Suprapubic skin (tissue), 4 donors: ENCODE data around the gene TEX261. TPM values are rescaled to one million over a fixed set of nuclear protein-coding genes. Genes with fewer than 3 reads are reported as not detected.

Source experiments
- DNase-seq, 2 donors: peaks; one replicate each; pipeline ENCODE4 v3.0.0-alpha.2; 2019; ENCODE audit warnings: low spot score in 2 of 2
- H3K27ac ChIP-seq: fragments of 200-600 bp; sonication (generic); one replicate; pipeline ENCODE4 v1.5.1; 2019
- H3K27me3 ChIP-seq: fragments of 200-600 bp; sonication (generic); one replicate; pipeline ENCODE4 v1.5.1; 2019
- H3K36me3 ChIP-seq: fragments of 200-600 bp; sonication (generic); one replicate; pipeline ENCODE4 v1.5.1; 2019
- H3K4me1 ChIP-seq: fragments of 200-600 bp; sonication (generic); one replicate; pipeline ENCODE4 v1.5.1; 2019
- H3K4me3 ChIP-seq: fragments of 200-600 bp; sonication (generic); one replicate; pipeline ENCODE4 v1.5.1; 2019; ENCODE audit warnings: mild to moderate bottlenecking
- H3K9me3 ChIP-seq: fragments of 200-600 bp; sonication (generic); one replicate; pipeline ENCODE4 v1.5.1; 2019
- CTCF ChIP-seq, 2 donors: fragments of 200-600 bp in 1 of 2; fragments of 450-650 bp in 1 of 2; sonication (generic) in 1 of 2; IDR thresholded peaks; one replicate each; pipeline ENCODE4 v1.5.1; 2016 to 2019; ENCODE audit warnings: antibody characterized with exemption in 2 of 2, mild to moderate bottlenecking in 1 of 2, moderate library complexity in 1 of 2
- EP300 ChIP-seq: sonication (generic); formaldehyde crosslinking; IDR thresholded peaks from one replicate; pipeline ENCODE4 v1.6.1; 2017; ENCODE audit warnings: antibody characterized with exemption
- POLR2A ChIP-seq, 2 donors: fragments of 450-650 bp; IDR thresholded peaks; one replicate each; pipeline ENCODE4 v1.6.1; 2017; ENCODE audit warnings: antibody characterized with exemption in 2 of 2, mild to moderate bottlenecking in 2 of 2, moderate library complexity in 2 of 2
- POLR2AphosphoS5 ChIP-seq, 3 donors: sonication (generic); formaldehyde crosslinking; IDR thresholded peaks; one replicate each; pipeline ENCODE4 v1.6.1; 2017; ENCODE audit warnings: antibody characterized with exemption in 3 of 3
- WGBS: methylation state at CpG from one replicate; pipeline ENCODE4 v1.1.5; 2018; 5-methylcytosine and 5-hydroxymethylcytosine counted together
- total RNA-seq, 4 donors: library from RNA; depleted of rRNA; stranded (reverse); fragments of >200 nt; gene quantifications; one replicate each; pipeline ENCODE4 v1.1.0, GENCODE V29; 2016

The TEX261 gene
- total RNA-seq, 4 donors from 2014 or later: 19.7 to 31.0 (median 26.8) TPM

- Histone ChIP-seq H3K27ac (peak overlapping the region; percentile 42), H3K9me3 (no peaks in the 10 kb centered on the region), H3K36me3 (no peaks in the 10 kb centered on the region), H3K27me3 (peaks cover 11% of the 10 kb centered on the region), H3K4me3 (peak overlapping the region; percentile 3), H3K4me1 (no peaks in the 10 kb centered on the region)
- WGBS: 45% methylated on average over 8 of the region's 10 CpGs
- DNase-seq: peak in 1 of 2 donors; percentile 58
- TF ChIP-seq EP300 (no peak), CTCF (IDR thresholded peaks at IDR 0.05) (no peak), POLR2A (IDR thresholded peaks at IDR 0.05) (no peak)
These were observed 56.6 kb downstream of the TEX261 start for GRCh38 chr2:70937866-70938585.

DNA sequence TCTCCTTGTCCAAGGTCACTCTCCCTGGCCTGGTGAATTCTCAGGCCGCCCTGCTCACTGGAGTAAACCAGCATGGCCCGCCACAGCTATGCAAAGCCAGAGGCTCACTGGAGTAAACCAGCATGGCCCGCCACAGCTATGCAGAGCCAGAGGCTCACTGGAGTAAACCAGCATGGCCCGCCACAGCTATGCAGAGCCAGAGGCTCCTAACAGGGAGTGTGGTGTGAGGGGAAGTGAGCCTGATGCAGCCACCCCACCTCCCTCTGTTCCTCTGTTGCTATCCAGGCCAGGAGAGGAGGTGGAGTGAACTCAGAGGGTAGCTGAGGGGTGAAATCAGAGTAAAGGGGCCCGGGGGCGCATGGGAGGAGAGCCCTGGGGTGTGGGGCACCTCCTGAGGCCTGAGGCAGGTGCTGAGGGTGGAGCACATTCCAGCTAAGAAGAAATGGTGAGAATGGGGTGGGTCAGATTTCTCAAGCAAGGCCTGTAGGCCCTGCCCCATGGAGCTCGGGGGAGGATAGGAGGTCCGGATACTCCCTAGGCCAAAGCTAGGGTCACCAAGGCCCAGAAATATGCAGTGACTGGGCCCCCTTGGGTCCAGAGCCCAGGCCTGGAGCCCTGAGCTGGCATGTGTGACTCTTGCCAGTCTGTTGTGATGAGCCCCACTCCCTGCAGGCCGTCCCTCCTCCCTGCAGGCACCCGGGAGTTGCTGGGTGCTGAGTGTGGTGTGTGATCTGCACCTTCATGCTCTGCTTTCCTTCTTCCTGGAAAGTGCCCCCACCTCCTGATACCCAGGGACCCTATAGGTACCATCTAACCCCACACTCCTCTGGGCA is 57.5 kb downstream of the TEX261 start:
- WGBS: 72% methylated on average over 6 of the region's 10 CpGs
- H3K27ac ChIP-seq: peak overlapping the region; percentile 42
- H3K4me3 ChIP-seq: peak overlapping the region; percentile 30
- DNase-seq: peak in 1 of 2 donors; percentile 74
- peaks cover 11% of the 10 kb centered on the region for H3K27me3 ChIP-seq
- no peaks in the 10 kb centered on the region for H3K9me3 ChIP-seq
- H3K36me3 ChIP-seq: no peaks in the 10 kb centered on the region
- no peaks in the 10 kb centered on the region for H3K4me1 ChIP-seq
- TF ChIP-seq POLR2A (IDR thresholded peaks at IDR 0.05) (no peak), POLR2AphosphoS5 (IDR thresholded peaks at IDR 0.05) (no peak), EP300 (no peak), CTCF (IDR thresholded peaks at IDR 0.05) (no peak)

GRCh38 chr2:70936165-70936978 is 58.3 kb downstream of the TEX261 start:
- H3K4me3 ChIP-seq: peak overlapping the region; percentile 30
- no peaks in the 10 kb centered on the region for H3K36me3 ChIP-seq
- no peaks in the 10 kb centered on the region for H3K4me1 ChIP-seq
- DNase-seq: peak in 1 of 2 donors; percentile 11
- peaks cover 11% of the 10 kb centered on the region for H3K27me3 ChIP-seq
- WGBS: 79% methylated on average over 9 of the region's 10 CpGs
- TF ChIP-seq EP300: no peak
- TF ChIP-seq POLR2AphosphoS5 (IDR thresholded peaks at IDR 0.05): no peak
- no peak for TF ChIP-seq POLR2A (IDR thresholded peaks at IDR 0.05)
- no peak for TF ChIP-seq CTCF (IDR thresholded peaks at IDR 0.05)
- peak overlapping the region; percentile 82 for H3K27ac ChIP-seq
- H3K9me3 ChIP-seq: no peaks in the 10 kb centered on the region

Other genes starting within 250 kb of the TEX261 start
- gene ADD2, start 226.7 kb downstream of the TEX261 start, total RNA-seq: 1 to 10 TPM; 1.4 to 2.3 (median 1.5) TPM
- gene FIGLA, start 204.2 kb downstream of the TEX261 start, total RNA-seq: not detected
- 1 to 10 TPM in 2 of 4 donors, under 1 TPM in 2; 0.60 to 3.0 (median 0.93) TPM for gene CLEC4F, start 174.3 kb downstream of the TEX261 start, total RNA-seq
- gene CD207, start 159.1 kb downstream of the TEX261 start, total RNA-seq: 10 to 100 TPM; 25.4 to 81.3 (median 50.5) TPM
- 1 to 10 TPM; 1.2 to 5.8 (median 3.1) TPM for gene VAX2, start 94.3 kb downstream of the TEX261 start, total RNA-seq
- gene ATP6V1B1, start 59.0 kb downstream of the TEX261 start, total RNA-seq: 10 to 100 TPM; 22.7 to 66.9 (median 39.5) TPM
- gene ANKRD53, start 16.2 kb downstream of the TEX261 start, total RNA-seq: 1 to 10 TPM in 2 of 4 donors, not detected in 2; 2.9 to 5.5 TPM
- 100 to 1,000 TPM; 122 to 233 (median 153) TPM for gene NAGK, start 73.8 kb upstream of the TEX261 start, total RNA-seq
- 10 to 100 TPM; 20.9 to 45.8 (median 25.5) TPM for gene MCEE, start 135.4 kb upstream of the TEX261 start, total RNA-seq
- 10 to 100 TPM; 16.7 to 34.0 (median 24.7) TPM for gene MPHOSPH10, start 135.8 kb upstream of the TEX261 start, total RNA-seq
- gene PAIP2B, start 232.2 kb upstream of the TEX261 start, total RNA-seq: 10 to 100 TPM; 21.0 to 30.3 (median 26.7) TPM